Activated CD8-positive, alpha-beta memory T cell treated with anti-CD3 and anti-CD28 coated beads for 1 hour (primary cell): ENCODE measurements around the gene SOWAHA.
"Not testable (repeated sequence)": the region's sequence is repeated elsewhere in the genome, so short reads cannot be mapped to it uniquely, and the experiment has no call there.

Experiments used
- DNase-seq, 2 donors: peaks; one replicate each; pipeline ENCODE4 v3.0.0-alpha.2; 2020; ENCODE audit warnings: low read depth in 1 of 2; ENCODE audit errors: extremely low read depth in 1 of 2

SOWAHA gene

GRCh38 chr5:132848270-132848669 lies 35.2 kb downstream of the SOWAHA start:
- no peak for DNase-seq

- DNase-seq, result no peak
These were observed 36.2 kb downstream of the SOWAHA start for GRCh38 chr5:132849347-132849746.

- no peak for DNase-seq
These were observed 37.0 kb downstream of the SOWAHA start for GRCh38 chr5:132850066-132850465.

GRCh38 chr5:132853323-132853722 lies 40.2 kb downstream of the SOWAHA start:
- DNase-seq, result no peak

GRCh38 chr5:132853790-132854189 lies 40.7 kb downstream of the SOWAHA start:
- DNase-seq, result no peak

- DNase-seq, result no peak
These were observed 41.2 kb downstream of the SOWAHA start for GRCh38 chr5:132854301-132854700.

GRCh38 chr5:132854992-132855391 lies 41.9 kb downstream of the SOWAHA start:
- not testable (repeated sequence) for DNase-seq

- DNase-seq, result no peak
These were observed 42.9 kb downstream of the SOWAHA start for GRCh38 chr5:132856011-132856410.

- DNase-seq, result no peak
These were observed 46.9 kb downstream of the SOWAHA start for GRCh38 chr5:132859889-132860437.

GRCh38 chr5:132860742-132861141 lies 47.6 kb downstream of the SOWAHA start:
- DNase-seq, result no peak

- no peak for DNase-seq
These were observed 52.7 kb downstream of the SOWAHA start for GRCh38 chr5:132865668-132866341.
